GM18861 (cell line): ENCODE results near the gene OSBPL8.
"Not testable (repeated sequence)": the region's sequence is repeated elsewhere in the genome, so short reads cannot be mapped to it uniquely, and the experiment has no call there.

Experiments used
- ATAC-seq: cut with Tn5 transposase; IDR thresholded peaks from one replicate; pipeline ENCODE4 v1.9.1; 2021; ENCODE audit not compliant: unreplicated experiment

OSBPL8 gene

GRCh38 chr12:76375939-76376338 is 183.6 kb downstream of the OSBPL8 start:
- ATAC-seq = no peak

GRCh38 chr12:76375470-76375869 is 184.1 kb downstream of the OSBPL8 start:
- no peak for ATAC-seq

GRCh38 chr12:76374386-76375020 is 185.1 kb downstream of the OSBPL8 start:
- ATAC-seq = no peak

GRCh38 chr12:76368230-76368629 is 191.3 kb downstream of the OSBPL8 start:
- no peak for ATAC-seq

- ATAC-seq = no peak
These were observed 193.4 kb downstream of the OSBPL8 start for GRCh38 chr12:76366163-76366562.

- not testable (repeated sequence) for ATAC-seq
These were observed 195.4 kb downstream of the OSBPL8 start for GRCh38 chr12:76364131-76364530.

- no peak for ATAC-seq
These were observed 199.3 kb downstream of the OSBPL8 start for GRCh38 chr12:76360316-76360715.

- no peak for ATAC-seq
These were observed 203.5 kb downstream of the OSBPL8 start for GRCh38 chr12:76356071-76356470.

GRCh38 chr12:76348079-76348901 is 211.3 kb downstream of the OSBPL8 start, which contains the start of gene BBS10:
TSS of gene BBS10 (minus strand) at chr12:76348415. CDS start at chr12:76348358, 57 bp downstream.
- ATAC-seq = peak; percentile 91

GRCh38 chr12:76346798-76347420 is 212.7 kb downstream of the OSBPL8 start:
- ATAC-seq = no peak

- no peak for ATAC-seq
These were observed 213.3 kb downstream of the OSBPL8 start for GRCh38 chr12:76346236-76346635.

- ATAC-seq = no peak
These were observed 214.0 kb downstream of the OSBPL8 start for GRCh38 chr12:76345569-76345968.

GRCh38 chr12:76341436-76342030 is 218.0 kb downstream of the OSBPL8 start:
- no peak for ATAC-seq

- ATAC-seq = no peak
These were observed 218.7 kb downstream of the OSBPL8 start for GRCh38 chr12:76340680-76341435.

GRCh38 chr12:76337583-76337982 is 222.0 kb downstream of the OSBPL8 start:
- no peak for ATAC-seq

- ATAC-seq = no peak
These were observed 227.0 kb downstream of the OSBPL8 start for GRCh38 chr12:76332606-76333005.

GRCh38 chr12:76329606-76330005 is 230.0 kb downstream of the OSBPL8 start:
- no peak for ATAC-seq

- no peak for ATAC-seq
These were observed 230.4 kb downstream of the OSBPL8 start for GRCh38 chr12:76329159-76329558.

- ATAC-seq = not testable (repeated sequence)
These were observed 239.8 kb downstream of the OSBPL8 start for GRCh38 chr12:76319595-76320319.
